Coronary artery (tissue), 2 donors: ENCODE results near the gene FAM50A.

Experiments
- DNase-seq: peaks from one replicate; pipeline ENCODE4 v3.0.0-alpha.2; 2017; ENCODE audit warnings: low spot score
- H3K27ac ChIP-seq, 2 donors: fragments of 200-600 bp; sonication (generic); one replicate each; pipeline ENCODE4 v1.5.1; 2016 to 2019
- H3K4me3 ChIP-seq: fragments of 200-600 bp; sonication (generic); 2 replicates; pipeline ENCODE4 v1.5.1; 2016; ENCODE audit warnings: mild to moderate bottlenecking, moderate library complexity
- CTCF ChIP-seq: fragments of 200-600 bp; sonication (generic); IDR thresholded peaks from one replicate; pipeline ENCODE4 v1.5.1; 2019; ENCODE audit warnings: antibody characterized with exemption

FAM50A gene

GRCh38 chrX:154430479-154430878 is 13.5 kb upstream of the FAM50A start:
- Histone ChIP-seq H3K4me3 (no peak overlapping the region), H3K27ac (peak overlapping the region in 1 of 2 donors; percentile 60)
- no peak for TF ChIP-seq CTCF
- DNase-seq, result no peak

GRCh38 chrX:154430916-154431315 is 13.0 kb upstream of the FAM50A start:
- H3K27ac ChIP-seq, result peak overlapping the region in 1 of 2 donors; percentile 60
- DNase-seq, result no peak
- TF ChIP-seq CTCF, result no peak
- H3K4me3 ChIP-seq, result no peak overlapping the region

- DNase-seq, result no peak
- H3K27ac ChIP-seq, result peak overlapping the region in 1 of 2 donors; percentile 60
- no peak overlapping the region for H3K4me3 ChIP-seq
- TF ChIP-seq CTCF, result no peak
Observed at GRCh38 chrX:154431341-154431740, 12.6 kb upstream of the FAM50A start.

GRCh38 chrX:154432210-154432609 is 11.7 kb upstream of the FAM50A start:
- TF ChIP-seq CTCF, result no peak
- Histone ChIP-seq H3K27ac (no peak overlapping the region), H3K4me3 (no peak overlapping the region)
- no peak for DNase-seq

- H3K4me3 ChIP-seq, result no peak overlapping the region
- no peak overlapping the region for H3K27ac ChIP-seq
- TF ChIP-seq CTCF, result no peak
- no peak for DNase-seq
Observed at GRCh38 chrX:154433605-154434004, 10.3 kb upstream of the FAM50A start.

- H3K4me3 ChIP-seq, result no peak overlapping the region
- no peak for DNase-seq
- no peak overlapping the region for H3K27ac ChIP-seq
- no peak for TF ChIP-seq CTCF
Observed at GRCh38 chrX:154434394-154435168, 9.4 kb upstream of the FAM50A start.

- no peak overlapping the region for H3K27ac ChIP-seq
- H3K4me3 ChIP-seq, result no peak overlapping the region
- no peak for TF ChIP-seq CTCF
- DNase-seq, result no peak
Observed at GRCh38 chrX:154435171-154435733, 8.7 kb upstream of the FAM50A start.
